Measurements from ENCODE around the gene C16orf54. TPM values are rescaled to one million over a fixed set of nuclear protein-coding genes. Genes with fewer than 3 reads are reported as not detected.
"Not testable (repeated sequence)": the region's sequence is repeated elsewhere in the genome, so short reads cannot be mapped to it uniquely, and the experiment has no call there.

Gene C16orf54
- total RNA-seq, 1 experiment from 2014 or later: not detected

DNA sequence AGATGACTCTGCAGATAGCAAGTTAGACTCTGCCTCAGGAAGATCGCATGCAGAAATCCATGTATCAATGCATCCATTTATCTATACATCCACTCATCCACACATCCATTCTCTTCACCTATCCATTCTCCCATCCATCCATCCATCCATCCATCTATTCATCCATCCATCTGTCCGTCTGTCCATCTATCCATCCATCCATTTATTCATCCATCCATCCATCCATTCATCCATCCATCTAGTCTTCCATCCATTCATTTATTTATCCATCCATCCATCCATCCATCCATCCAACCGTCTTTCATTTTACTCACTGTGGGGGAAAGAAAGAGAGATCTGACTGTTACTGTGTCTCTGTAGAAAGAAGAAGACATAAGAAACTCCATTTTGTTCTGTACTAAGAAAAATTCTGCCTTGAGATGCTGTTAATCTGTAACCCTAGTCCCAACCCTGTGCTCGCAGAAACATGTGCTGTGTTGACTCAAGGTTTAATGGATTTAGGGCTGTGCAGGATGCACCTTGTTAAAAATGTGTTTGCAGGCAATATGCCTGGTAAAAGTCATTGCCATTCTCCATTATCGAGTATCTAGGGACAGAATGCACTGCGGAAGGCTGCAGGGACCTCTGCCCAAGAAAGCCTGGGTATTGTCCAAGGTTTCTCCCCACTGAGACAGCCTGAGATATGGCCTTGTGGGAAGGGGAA, 5.7 kb downstream of the C16orf54 start:
- H3K9me3 Mint-ChIP-seq (ENCODE audit: unreplicated experiment); H3K4me1 Mint-ChIP-seq (ENCODE audit: insufficient read depth, unreplicated experiment); H3K36me3 Mint-ChIP-seq (ENCODE audit: insufficient read depth, unreplicated experiment); BruUV-seq (replicated peaks); POLR2A ChIA-PET; DNase-seq (ENCODE audit: unreplicated experiment); H3K4me3 Mint-ChIP-seq (ENCODE audit: unreplicated experiment); H3K27ac Mint-ChIP-seq (ENCODE audit: low read depth, unreplicated experiment); intact Hi-C loops (cut with micrococcal nuclease): not testable (repeated sequence)
- CTCF ChIA-PET: interaction anchor here (1.1 to 2.4 kb wide), 3 partner anchors 11 to 795 kb away, joined by 3 to 13 read pairs (median 7); no protein-coding TSS in a partner anchor
- peaks cover 74% of the 10 kb centered on the region for H3K27me3 Mint-ChIP-seq (ENCODE audit: insufficient read depth, unreplicated experiment)

DNA sequence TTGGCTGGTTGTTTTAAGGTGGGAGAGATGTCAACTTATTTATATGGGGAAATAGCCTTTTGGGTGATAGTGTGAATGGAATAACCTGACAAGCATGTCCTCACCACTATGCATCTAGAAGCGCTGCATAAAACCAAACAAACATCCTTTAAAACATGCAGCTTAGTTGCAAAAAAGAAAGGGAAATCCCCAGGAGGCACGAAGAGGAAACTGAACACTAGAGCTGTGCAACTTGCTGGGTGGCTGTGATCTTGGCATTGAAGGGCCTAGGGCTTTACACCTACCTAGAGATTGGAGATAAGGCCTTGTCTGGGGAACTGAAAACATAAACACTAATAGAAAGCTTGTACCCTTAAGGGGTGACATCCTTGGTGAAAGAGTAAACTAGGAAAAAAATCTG, 7.3 kb downstream of the C16orf54 start:
- DNase-seq (ENCODE audit: unreplicated experiment): no peak
- H3K27me3 Mint-ChIP-seq (ENCODE audit: insufficient read depth, unreplicated experiment): peaks cover 74% of the 10 kb centered on the region
- intact Hi-C loops (cut with micrococcal nuclease): no loop called here
- H3K4me1 Mint-ChIP-seq (ENCODE audit: insufficient read depth, unreplicated experiment): no peaks in the 10 kb centered on the region
- no peaks in the 10 kb centered on the region for H3K9me3 Mint-ChIP-seq (ENCODE audit: unreplicated experiment)
- BruUV-seq (replicated peaks): no TSS peak
- H3K27ac Mint-ChIP-seq (ENCODE audit: low read depth, unreplicated experiment): no peak overlapping the region
- no peaks in the 10 kb centered on the region for H3K36me3 Mint-ChIP-seq (ENCODE audit: insufficient read depth, unreplicated experiment)
- no peak overlapping the region for H3K4me3 Mint-ChIP-seq (ENCODE audit: unreplicated experiment)
- ChIA-PET POLR2A (no interaction called here), CTCF (interaction anchor here (0.9 to 2.4 kb wide), 3 partner anchors 9 to 47 kb away, joined by 4 to 13 read pairs (median 7); no protein-coding TSS in a partner anchor)
- no peak for TF ChIP-seq CTCF (IDR thresholded peaks at IDR 0.05; ENCODE audit: unreplicated experiment)

- peaks cover 76% of the 10 kb centered on the region for H3K27me3 Mint-ChIP-seq (ENCODE audit: insufficient read depth, unreplicated experiment)
- no peaks in the 10 kb centered on the region for H3K36me3 Mint-ChIP-seq (ENCODE audit: insufficient read depth, unreplicated experiment)
- CTCF ChIA-PET: interaction anchor here (2.4 kb wide), 1 partner anchor 9 kb away, joined by 13 read pairs; no protein-coding TSS in a partner anchor
- no peak overlapping the region for H3K4me3 Mint-ChIP-seq (ENCODE audit: unreplicated experiment)
- H3K4me1 Mint-ChIP-seq (ENCODE audit: insufficient read depth, unreplicated experiment): no peaks in the 10 kb centered on the region
- POLR2A ChIA-PET: interaction anchor here (0.6 kb wide), 1 partner anchor 22 kb away, joined by 3 read pairs; no protein-coding TSS in a partner anchor
- no peak for TF ChIP-seq CTCF (IDR thresholded peaks at IDR 0.05; ENCODE audit: unreplicated experiment)
- intact Hi-C loops (cut with micrococcal nuclease): no loop called here
- DNase-seq (ENCODE audit: unreplicated experiment): no peak
- no TSS peak for BruUV-seq (replicated peaks)
- H3K27ac Mint-ChIP-seq (ENCODE audit: low read depth, unreplicated experiment): no peak overlapping the region
- H3K9me3 Mint-ChIP-seq (ENCODE audit: unreplicated experiment): no peaks in the 10 kb centered on the region
These were observed 8.1 kb downstream of the C16orf54 start for GRCh38 chr16:29737713-29738112.

DNA sequence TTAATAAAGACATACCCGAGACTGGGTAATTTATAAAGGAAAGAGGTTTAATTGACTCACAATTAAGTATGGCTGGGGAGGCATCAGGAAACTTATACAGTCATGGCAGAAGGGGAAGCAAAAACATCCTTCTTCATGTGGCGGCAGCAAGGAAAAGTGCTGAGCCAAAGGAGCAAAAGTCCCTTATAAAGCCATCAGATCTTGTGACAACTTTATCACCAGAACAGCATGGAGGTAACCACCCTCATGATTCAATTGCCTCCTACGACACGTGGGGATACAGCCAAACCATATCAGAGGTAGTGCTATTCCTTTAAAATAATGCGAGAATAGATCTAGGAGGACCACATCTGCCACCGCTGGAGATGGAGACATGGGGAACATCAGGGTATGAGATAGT, 9.0 kb downstream of the C16orf54 start:
- H3K27ac Mint-ChIP-seq (ENCODE audit: low read depth, unreplicated experiment): no peak overlapping the region
- CTCF ChIA-PET: no interaction called here
- H3K36me3 Mint-ChIP-seq (ENCODE audit: insufficient read depth, unreplicated experiment): no peaks in the 10 kb centered on the region
- H3K9me3 Mint-ChIP-seq (ENCODE audit: unreplicated experiment): no peaks in the 10 kb centered on the region
- POLR2A ChIA-PET: no interaction called here
- BruUV-seq (replicated peaks): no TSS peak
- intact Hi-C loops (cut with micrococcal nuclease): no loop called here
- no peak for DNase-seq (ENCODE audit: unreplicated experiment)
- no peak overlapping the region for H3K4me3 Mint-ChIP-seq (ENCODE audit: unreplicated experiment)
- no peaks in the 10 kb centered on the region for H3K4me1 Mint-ChIP-seq (ENCODE audit: insufficient read depth, unreplicated experiment)
- no peak for TF ChIP-seq CTCF (IDR thresholded peaks at IDR 0.05; ENCODE audit: unreplicated experiment)
- H3K27me3 Mint-ChIP-seq (ENCODE audit: insufficient read depth, unreplicated experiment): peaks cover 83% of the 10 kb centered on the region
